CD4-positive, CD25-positive, alpha-beta regulatory T cell (primary cell): ENCODE measurements around the gene PSMA8. TPM values are rescaled to one million over a fixed set of nuclear protein-coding genes. Genes with fewer than 3 reads are reported as not detected.
"Not testable (repeated sequence)": the region's sequence is repeated elsewhere in the genome, so short reads cannot be mapped to it uniquely, and the experiment has no call there.

Experiments
- ATAC-seq, 2 donors: fragments of 150-1000 bp; cut with Tn5 transposase; one replicate each; pipeline ENCODE4 v1.10.0; 2021; ENCODE audit warnings: low read depth in 2 of 2, moderate number of reproducible peaks in 2 of 2, moderate library complexity in 1 of 2
- DNase-seq, 3 donors: peaks; one replicate each; pipeline versions ENCODE4 v3.0.0 to v3.0.0-alpha.2; 2012 to 2022; ENCODE audit warnings: mixed read lengths in 1 of 3
- H3K27ac ChIP-seq: one replicate; pipeline ENCODE4 v1.7.0; 2013; ENCODE audit warnings: mild to moderate bottlenecking, low read length; ENCODE audit not compliant: insufficient read depth, poor library complexity, severe bottlenecking
- H3K27me3 ChIP-seq: one replicate; pipeline ENCODE4 v1.7.0; 2013; ENCODE audit warnings: low read length; ENCODE audit not compliant: control insufficient read depth, insufficient read depth
- H3K36me3 ChIP-seq: one replicate; pipeline ENCODE4 v1.7.0; 2013; ENCODE audit warnings: mild to moderate bottlenecking, low read length, moderate library complexity; ENCODE audit not compliant: control insufficient read depth, insufficient read depth
- H3K4me1 ChIP-seq: 2 replicates; pipeline ENCODE4 v1.7.0; 2013; ENCODE audit warnings: mild to moderate bottlenecking, low read length; ENCODE audit not compliant: insufficient read depth, control insufficient read depth, poor library complexity, severe bottlenecking
- H3K4me3 ChIP-seq: one replicate; pipeline ENCODE4 v1.7.0; 2013; ENCODE audit warnings: low read depth, mild to moderate bottlenecking, low read length, moderate library complexity
- H3K9me3 ChIP-seq, 2 experiments: 1 replicate in 1 of 2; 2 replicates in 1 of 2; pipeline ENCODE4 v1.7.0; 2013; ENCODE audit warnings: low read length in 2 of 2, mild to moderate bottlenecking in 1 of 2, moderate library complexity in 1 of 2; ENCODE audit not compliant: control insufficient read depth in 2 of 2
- H3K27ac Mint-ChIP-seq, 3 donors: one replicate each; pipeline ENCODE4 v1.8.0; 2020 to 2022; ENCODE audit warnings: mild to moderate bottlenecking in 3 of 3, mixed read lengths in 3 of 3, moderate library complexity in 2 of 3
- H3K27me3 Mint-ChIP-seq: one replicate; pipeline ENCODE4 v1.8.0; 2022; ENCODE audit warnings: mild to moderate bottlenecking, mixed read lengths
- H3K36me3 Mint-ChIP-seq: one replicate; pipeline ENCODE4 v1.8.0; 2020; ENCODE audit warnings: mixed read lengths
- H3K4me1 Mint-ChIP-seq, 4 donors: one replicate each; pipeline ENCODE4 v1.8.0; 2020 to 2022; ENCODE audit warnings: mixed read lengths in 4 of 4, mild to moderate bottlenecking in 1 of 4
- H3K4me3 Mint-ChIP-seq, 4 donors: one replicate each; pipeline ENCODE4 v1.8.0; 2020 to 2022; ENCODE audit warnings: mild to moderate bottlenecking in 4 of 4, mixed read lengths in 4 of 4, moderate library complexity in 3 of 4
- H3K9me3 Mint-ChIP-seq, 7 donors: one replicate each; pipeline ENCODE4 v1.8.0; 2020 to 2022; ENCODE audit warnings: mixed read lengths in 7 of 7, mild to moderate bottlenecking in 3 of 7, moderate library complexity in 2 of 7
- polyA plus RNA-seq, 4 donors: library from polyadenylated mRNA; unstranded; fragments of 300-500 nt; fragmentation: Illumina TruSeq; gene quantifications; one replicate each; pipeline ENCODE4 v1.2.3, GENCODE V29; 2021
- total RNA-seq: library from RNA; stranded (reverse); gene quantifications from one replicate; pipeline ENCODE4 v1.2.3, GENCODE V29; 2022

PSMA8 gene
- total and polyA plus RNA-seq, 5 donors from 2014 or later = 0.30 to 2.6 (median 1.1) TPM

- H3K27me3 ChIP-seq, H3K4me1 ChIP-seq, H3K4me3 ChIP-seq, H3K27ac ChIP-seq, H3K27ac Mint-ChIP-seq, H3K27me3 Mint-ChIP-seq, H3K36me3 ChIP-seq, DNase-seq, H3K4me3 Mint-ChIP-seq, H3K9me3 ChIP-seq, ATAC-seq: not testable (repeated sequence)
- peaks cover 0 to 23% (median 5%) of the 10 kb centered on the region in 7 donors for H3K9me3 Mint-ChIP-seq
- H3K36me3 Mint-ChIP-seq = peaks cover 21% of the 10 kb centered on the region
- peaks cover 0 to 15% (median 7%) of the 10 kb centered on the region in 4 donors for H3K4me1 Mint-ChIP-seq
These were observed 105.0 kb downstream of the PSMA8 start for GRCh38 chr18:26238718-26239117.

- peaks cover 28% of the 10 kb centered on the region for H3K36me3 Mint-ChIP-seq
- not testable (repeated sequence) for DNase-seq, H3K4me1 Mint-ChIP-seq, ATAC-seq, H3K27ac Mint-ChIP-seq, H3K4me1 ChIP-seq, H3K4me3 Mint-ChIP-seq, H3K9me3 ChIP-seq, H3K27ac ChIP-seq, H3K27me3 Mint-ChIP-seq, H3K27me3 ChIP-seq, H3K36me3 ChIP-seq, H3K4me3 ChIP-seq
- peaks cover 0 to 25% (median 6%) of the 10 kb centered on the region in 7 donors for H3K9me3 Mint-ChIP-seq
These were observed 108.7 kb downstream of the PSMA8 start for GRCh38 chr18:26242392-26242791.

Other genes with a start within 250 kb of the PSMA8 start
- 58.3 TPM for gene SS18, start 43.3 kb upstream of the PSMA8 start, total RNA-seq
- gene SS18, start 43.3 kb upstream of the PSMA8 start, polyA plus RNA-seq = 10 to 100 TPM; 39.8 to 60.0 (median 43.7) TPM
- 5.0 TPM for gene TAF4B, start 92.6 kb downstream of the PSMA8 start, total RNA-seq
- 1 to 10 TPM; 1.6 to 5.6 (median 4.0) TPM for gene TAF4B, start 92.6 kb downstream of the PSMA8 start, polyA plus RNA-seq